Pancreas (tissue), 10 donors: ENCODE results near the gene RANBP10. TPM values are rescaled to one million over a fixed set of nuclear protein-coding genes. Genes with fewer than 3 reads are reported as not detected.

Experiments used
- ATAC-seq, 4 donors: fragments of 200-7000 bp; cut with Tn5 transposase; one replicate each; pipeline versions ENCODE4 v1.8.0 to v1.9.1; 2020; ENCODE audit warnings: mild to moderate bottlenecking in 4 of 4, moderate library complexity in 4 of 4
- DNase-seq, 6 donors: peaks; one replicate each; pipeline ENCODE4 v3.0.0-alpha.2; 2020
- FAIRE-seq: peaks from 2 replicates; lab custom pipeline; 2012; peaks lifted over from hg19 to GRCh38; lab: Jason Lieb, UNC
- H3K27ac ChIP-seq, 4 donors: fragments of 200-600 bp; sonication (generic); 1 replicate in 3 of 4; 2 replicates in 1 of 4; pipeline versions ENCODE4 v1.5.0 to v1.8.0; 2020
- H3K27me3 ChIP-seq, 4 donors: fragments of 200-600 bp; one replicate each; pipeline ENCODE4 v1.8.0; 2021
- H3K36me3 ChIP-seq, 3 donors: fragments of 200-600 bp; sonication (generic) in 1 of 3; one replicate each; pipeline versions ENCODE4 v1.5.0 to v1.8.0; 2020 to 2021
- H3K4me1 ChIP-seq, 3 donors: fragments of 200-600 bp; one replicate each; pipeline ENCODE4 v1.8.0; 2021
- H3K4me3 ChIP-seq, 4 donors: fragments of 200-600 bp; sonication (generic) in 2 of 4; one replicate each; pipeline versions ENCODE4 v1.5.0 to v1.8.0; 2020 to 2021
- H3K9me3 ChIP-seq, 4 donors: fragments of 200-600 bp; one replicate each; pipeline ENCODE4 v1.8.0; 2021
- WGBS, 2 donors: extraction: QIAGEN DNeasy Blood & Tissue Kit; methylation state at CpG; one replicate each; pipeline ENCODE4 v1.1.7; 2013; 5-methylcytosine and 5-hydroxymethylcytosine counted together
- intact Hi-C, 3 donors: fragments of 100-400 bp; cut with DNase I; formaldehyde crosslinking; loops; one replicate each; pipeline versions ENCODE4 v1.11.1 to v1.14.2; 2022
- polyA plus RNA-seq, 2 donors: library from polyadenylated mRNA; stranded (reverse); fragments of 200-250 nt; gene quantifications; one replicate each; pipeline ENCODE4 v1.2.3, GENCODE V29; 2013
- total RNA-seq, 6 donors: library from RNA; stranded (reverse); fragmentation: NEBNext Ultra II Directional in 4 of 6; extraction: Animal tissue kit (Norgen Biotek cat#: 25700) in 4 of 6; gene quantifications; one replicate each; pipeline versions ENCODE4 v1.2.1 to v1.2.4, GENCODE V29; 2021 to 2023
- TF ChIP-seq, protein P1 (sequence below), 4 donors: fragments of 200-600 bp; sonication (generic) in 3 of 4; IDR thresholded peaks; one replicate each; pipeline versions ENCODE4 v1.5.0 to v1.8.0; 2021; ENCODE audit warnings: antibody characterized with exemption in 4 of 4
- donor health status: healthy with polysubstance abuse.
- donor health status: DM: no; HTN: no; CAD: no; lungs with moderate emphysema.
- donor health status: DM: no; HTN: no; CAD: no.
- donor health status: control.
- donor health status: control.
- donor health status: Bipolar disorder and iron deficiency.
- donor health status: DM: yes; HTN: yes; CAD: no.
- donor health status: DM: no; HTN: no; CAD: no.
- donor health status: DM: no; HTN: no; CAD: no.
- donor health status: DM: yes; HTN: yes; CAD: no.

Gene RANBP10
- total and polyA plus RNA-seq, 8 donors, result 8.7 to 15.4 (median 11.6) TPM

DNA sequence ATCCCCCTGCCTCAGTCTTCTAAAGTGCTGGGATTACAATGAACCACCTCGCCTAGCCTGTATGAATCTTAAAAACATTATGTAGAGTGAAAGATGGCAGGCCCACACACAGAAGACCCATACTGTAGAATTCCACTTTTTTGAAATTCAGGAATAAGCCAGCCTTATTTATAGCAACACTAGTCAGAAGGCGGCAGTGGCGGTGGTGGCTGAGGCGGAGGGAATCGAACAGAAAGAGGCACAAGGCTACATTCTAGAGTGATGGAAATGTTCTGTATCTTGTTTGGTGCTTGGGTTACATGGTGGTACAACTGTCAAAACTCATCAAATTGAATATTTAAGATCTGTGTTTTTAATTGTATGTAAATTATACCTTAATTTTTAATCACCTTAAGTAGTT lies 98.6 kb downstream of the RANBP10 start:
- no peak for ATAC-seq
- FAIRE-seq, result no peak
- Histone ChIP-seq H3K27me3 (no peaks in the 10 kb centered on the region), H3K9me3 (no peaks in the 10 kb centered on the region), H3K36me3 (no peaks in the 10 kb centered on the region), H3K4me1 (peaks cover 0 to 5% (median 0%) of the 10 kb centered on the region in 3 donors), H3K4me3 (no peak overlapping the region), H3K27ac (no peak overlapping the region)
- intact Hi-C loops, result no loop called here
- DNase-seq, result no peak
- 97 to 99% methylated on average over 5 of the region's 5 CpGs for WGBS, 2 donors
- TF ChIP-seq, protein P1, sequence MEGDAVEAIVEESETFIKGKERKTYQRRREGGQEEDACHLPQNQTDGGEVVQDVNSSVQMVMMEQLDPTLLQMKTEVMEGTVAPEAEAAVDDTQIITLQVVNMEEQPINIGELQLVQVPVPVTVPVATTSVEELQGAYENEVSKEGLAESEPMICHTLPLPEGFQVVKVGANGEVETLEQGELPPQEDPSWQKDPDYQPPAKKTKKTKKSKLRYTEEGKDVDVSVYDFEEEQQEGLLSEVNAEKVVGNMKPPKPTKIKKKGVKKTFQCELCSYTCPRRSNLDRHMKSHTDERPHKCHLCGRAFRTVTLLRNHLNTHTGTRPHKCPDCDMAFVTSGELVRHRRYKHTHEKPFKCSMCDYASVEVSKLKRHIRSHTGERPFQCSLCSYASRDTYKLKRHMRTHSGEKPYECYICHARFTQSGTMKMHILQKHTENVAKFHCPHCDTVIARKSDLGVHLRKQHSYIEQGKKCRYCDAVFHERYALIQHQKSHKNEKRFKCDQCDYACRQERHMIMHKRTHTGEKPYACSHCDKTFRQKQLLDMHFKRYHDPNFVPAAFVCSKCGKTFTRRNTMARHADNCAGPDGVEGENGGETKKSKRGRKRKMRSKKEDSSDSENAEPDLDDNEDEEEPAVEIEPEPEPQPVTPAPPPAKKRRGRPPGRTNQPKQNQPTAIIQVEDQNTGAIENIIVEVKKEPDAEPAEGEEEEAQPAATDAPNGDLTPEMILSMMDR (IDR thresholded peaks at IDR 0.05), result no peak

DNA sequence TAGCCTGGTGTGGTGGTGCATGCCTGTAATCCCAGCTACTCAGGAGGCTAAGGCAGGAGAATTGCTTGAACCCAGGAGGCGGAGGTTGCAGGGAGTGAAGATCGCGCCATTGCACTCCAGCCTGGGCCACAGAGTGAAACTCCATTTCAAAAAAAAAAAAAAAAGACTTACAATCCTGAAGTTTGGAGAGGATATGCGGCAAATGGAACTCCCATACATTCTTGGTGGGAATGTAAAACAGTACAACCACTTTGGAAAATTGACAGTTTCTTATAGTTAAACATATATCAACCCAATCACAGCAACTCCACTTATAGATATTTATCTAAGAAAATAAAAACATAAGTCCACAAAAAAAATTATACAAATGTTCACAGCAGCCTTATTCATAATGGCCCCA lies 99.2 kb downstream of the RANBP10 start:
- Histone ChIP-seq H3K4me3 (no peak overlapping the region), H3K36me3 (no peaks in the 10 kb centered on the region), H3K27me3 (no peaks in the 10 kb centered on the region), H3K9me3 (no peaks in the 10 kb centered on the region), H3K27ac (no peak overlapping the region), H3K4me1 (peaks cover 0 to 5% (median 0%) of the 10 kb centered on the region in 3 donors)
- WGBS, 2 donors, result 84 to 95% methylated on average over 4 of the region's 4 CpGs
- TF ChIP-seq, protein P1 (IDR thresholded peaks at IDR 0.05), result no peak
- ATAC-seq, result no peak
- no peak for FAIRE-seq
- intact Hi-C loops, result no loop called here
- no peak for DNase-seq

DNA sequence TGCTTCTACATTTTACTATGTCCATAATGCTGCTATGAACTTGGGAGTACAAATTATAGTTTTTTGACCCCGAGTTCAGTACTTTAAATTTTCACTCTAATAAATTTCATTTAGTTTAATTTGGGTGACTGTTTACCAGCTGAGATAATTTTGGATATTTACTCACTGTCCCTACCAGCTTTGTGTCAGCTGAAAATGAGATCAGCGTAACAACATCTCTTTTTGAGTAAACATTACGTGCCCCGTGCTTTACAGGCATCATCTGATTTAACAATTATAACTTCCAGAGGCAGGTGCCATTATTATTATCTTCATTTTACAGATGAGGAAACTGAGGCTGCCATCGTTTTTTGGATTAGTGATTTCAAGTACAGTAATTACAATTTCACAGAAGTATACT lies 102.2 kb downstream of the RANBP10 start:
- peaks cover 0 to 5% (median 0%) of the 10 kb centered on the region in 3 donors for H3K4me1 ChIP-seq
- no peaks in the 10 kb centered on the region for H3K9me3 ChIP-seq
- no peak overlapping the region for H3K27ac ChIP-seq
- H3K27me3 ChIP-seq, result no peaks in the 10 kb centered on the region
- ATAC-seq (peak in 1 of 4 donors; percentile 41), FAIRE-seq (no peak), DNase-seq (no peak)
- TF ChIP-seq, protein P1 (IDR thresholded peaks at IDR 0.05), result no peak
- intact Hi-C loops, result no loop called here
- H3K4me3 ChIP-seq, result no peak overlapping the region
- H3K36me3 ChIP-seq, result no peaks in the 10 kb centered on the region
- 71 to 84% methylated on average over 5 of the region's 5 CpGs for WGBS, 2 donors

- Histone ChIP-seq H3K27ac (no peak overlapping the region), H3K4me1 (peaks cover 0 to 5% (median 0%) of the 10 kb centered on the region in 3 donors), H3K4me3 (no peak overlapping the region), H3K9me3 (no peaks in the 10 kb centered on the region), H3K36me3 (no peaks in the 10 kb centered on the region), H3K27me3 (no peaks in the 10 kb centered on the region)
- intact Hi-C loops, result no loop called here
- FAIRE-seq (no peak), ATAC-seq (peak in 1 of 4 donors; percentile 16), DNase-seq (no peak)
- TF ChIP-seq, protein P1 (IDR thresholded peaks at IDR 0.05), result no peak
- WGBS, 2 donors, result 73% methylated on average over 2 of the region's 2 CpGs
Observed at GRCh38 chr16:67703626-67704025, 102.7 kb downstream of the RANBP10 start.

DNA sequence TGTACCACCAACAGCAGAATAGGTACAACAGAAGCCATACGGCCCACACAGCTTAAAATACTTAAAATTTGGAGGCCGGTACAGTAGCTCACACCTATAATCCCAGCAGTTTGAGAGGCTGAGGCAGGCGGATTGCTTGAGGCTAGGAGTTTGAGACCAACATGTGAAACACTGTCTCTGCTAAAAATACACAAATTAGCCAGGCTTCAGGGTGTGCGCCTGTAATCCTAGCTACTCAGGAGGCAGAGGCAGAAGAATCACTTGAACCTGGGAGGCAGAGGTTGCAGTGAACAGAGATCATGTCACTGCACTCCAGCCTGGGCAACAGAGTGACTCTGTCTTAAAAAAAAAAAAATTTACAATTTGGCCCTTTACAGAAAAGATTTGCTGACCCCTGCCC lies 104.2 kb downstream of the RANBP10 start:
- no peak for ATAC-seq
- DNase-seq, result no peak
- Histone ChIP-seq H3K9me3 (no peaks in the 10 kb centered on the region), H3K27me3 (no peaks in the 10 kb centered on the region), H3K36me3 (no peaks in the 10 kb centered on the region), H3K27ac (no peak overlapping the region), H3K4me3 (no peak overlapping the region), H3K4me1 (peaks cover 0 to 5% (median 0%) of the 10 kb centered on the region in 3 donors)
- TF ChIP-seq, protein P1 (IDR thresholded peaks at IDR 0.05), result no peak
- FAIRE-seq, result no peak
- intact Hi-C loops, result no loop called here
- WGBS, 2 donors, result 88 to 94% methylated on average over 4 of the region's 4 CpGs
